Mesenchymal stem cell (in vitro differentiated cells and primary cell): ENCODE measurements around the gene FES.

ENCODE experiments used
- DNase-seq: peaks from one replicate; pipeline ENCODE4 v3.0.0-alpha.2; 2013
- H2AFZ ChIP-seq: one replicate; pipeline ENCODE4 v1.6.1; 2013; ENCODE audit warnings: low read depth, mild to moderate bottlenecking, control low read depth, inconsistent platforms, low read length, moderate library complexity
- H2AK5ac ChIP-seq: 2 replicates; pipeline ENCODE4 v1.6.1; 2013; ENCODE audit warnings: low read length, moderate library complexity, mild to moderate bottlenecking, inconsistent platforms; ENCODE audit not compliant: severe bottlenecking
- H2BK120ac ChIP-seq: one replicate; pipeline ENCODE4 v1.6.1; 2013; ENCODE audit warnings: low read depth, mild to moderate bottlenecking, inconsistent platforms, low read length, moderate library complexity
- H2BK12ac ChIP-seq, 2 experiments: one replicate each; pipeline ENCODE4 v1.6.1; 2013; ENCODE audit warnings: inconsistent platforms in 2 of 2, low read length in 2 of 2, mild to moderate bottlenecking in 2 of 2, moderate library complexity in 2 of 2, control low read depth in 1 of 2
- H2BK15ac ChIP-seq: one replicate; pipeline ENCODE4 v1.6.1; 2013; ENCODE audit warnings: mild to moderate bottlenecking, low read depth, inconsistent platforms; ENCODE audit not compliant: poor library complexity, severe bottlenecking
- H2BK5ac ChIP-seq: 2 replicates; pipeline ENCODE4 v1.6.1; 2013; ENCODE audit warnings: low read depth, mild to moderate bottlenecking, low read length, control low read depth, inconsistent platforms; ENCODE audit not compliant: poor library complexity, severe bottlenecking
- H3K14ac ChIP-seq, 2 experiments: one replicate each; pipeline ENCODE4 v1.6.1; 2013; ENCODE audit warnings: inconsistent platforms in 2 of 2, low read length in 2 of 2, control low read depth in 1 of 2, mild to moderate bottlenecking in 1 of 2, moderate library complexity in 1 of 2
- H3K18ac ChIP-seq, 2 experiments: one replicate each; pipeline ENCODE4 v1.6.1; 2013; ENCODE audit warnings: inconsistent platforms in 2 of 2, low read length in 2 of 2, control low read depth in 1 of 2, low read depth in 1 of 2, mild to moderate bottlenecking in 1 of 2
- H3K23ac ChIP-seq, 2 experiments: one replicate each; pipeline ENCODE4 v1.6.1; 2013; ENCODE audit warnings: inconsistent platforms in 2 of 2, low read length in 2 of 2, mild to moderate bottlenecking in 2 of 2, moderate library complexity in 2 of 2, control low read depth in 1 of 2
- H3K27ac ChIP-seq: 2 replicates; pipeline ENCODE4 v1.5.1; 2013; ENCODE audit warnings: mild to moderate bottlenecking, moderate library complexity, low read length, control low read depth, inconsistent platforms; ENCODE audit not compliant: poor library complexity, severe bottlenecking
- H3K27me3 ChIP-seq, 2 experiments: 2 replicates each; pipeline versions ENCODE4 v1.6.1 to v1.7.0; 2013; ENCODE audit warnings: low read length in 2 of 2, mild to moderate bottlenecking in 2 of 2, moderate library complexity in 2 of 2, control low read depth in 1 of 2, inconsistent platforms in 1 of 2; ENCODE audit not compliant: control insufficient read depth in 1 of 2, insufficient read depth in 1 of 2
- H3K36me3 ChIP-seq, 2 experiments: 2 replicates each; pipeline versions ENCODE4 v1.6.1 to v1.7.0; 2013; ENCODE audit warnings: low read length in 2 of 2, control low read depth in 1 of 2, inconsistent platforms in 1 of 2, low read depth in 1 of 2, mild to moderate bottlenecking in 1 of 2; ENCODE audit not compliant: insufficient read depth in 2 of 2, control insufficient read depth in 1 of 2
- H3K4ac ChIP-seq, 2 experiments: one replicate each; pipeline ENCODE4 v1.6.1; 2013; ENCODE audit warnings: inconsistent platforms in 2 of 2, low read length in 2 of 2, mild to moderate bottlenecking in 2 of 2, moderate library complexity in 2 of 2, control low read depth in 1 of 2, low read depth in 1 of 2
- H3K4me1 ChIP-seq: 2 replicates; pipeline ENCODE4 v1.6.1; 2013; ENCODE audit warnings: low read depth, low read length, control low read depth; ENCODE audit not compliant: control insufficient read depth, insufficient read depth
- H3K4me2 ChIP-seq: 2 replicates; pipeline ENCODE4 v1.6.1; 2013; ENCODE audit warnings: low read length, mild to moderate bottlenecking, inconsistent platforms; ENCODE audit not compliant: poor library complexity, severe bottlenecking
- H3K4me3 ChIP-seq, 2 experiments: 2 replicates each; pipeline versions ENCODE4 v1.5.1 to v1.7.0; 2013; ENCODE audit warnings: low read length in 2 of 2, mild to moderate bottlenecking in 2 of 2, control low read depth in 1 of 2, low read depth in 1 of 2; ENCODE audit not compliant: insufficient read depth in 1 of 2
- H3K79me1 ChIP-seq: replicated peaks from 2 replicates; pipeline ENCODE4 v1.6.1; 2013; ENCODE audit warnings: mild to moderate bottlenecking, control low read depth, low read length, inconsistent platforms; ENCODE audit not compliant: poor library complexity, severe bottlenecking
- H3K9ac ChIP-seq: 2 replicates; pipeline ENCODE4 v1.7.0; 2013; ENCODE audit warnings: mild to moderate bottlenecking, low read length, moderate library complexity
- H3K9me3 ChIP-seq: 2 replicates; pipeline ENCODE4 v1.7.0; 2013; ENCODE audit warnings: mild to moderate bottlenecking, low read length; ENCODE audit not compliant: control insufficient read depth
- H4K8ac ChIP-seq: one replicate; pipeline ENCODE4 v1.6.1; 2013; ENCODE audit warnings: inconsistent platforms, mild to moderate bottlenecking, low read length, moderate library complexity
- H4K91ac ChIP-seq: one replicate; pipeline ENCODE4 v1.6.1; 2013; ENCODE audit warnings: mild to moderate bottlenecking, low read length, inconsistent platforms
- WGBS: methylation state at CpG from one replicate; pipeline ENCODE4 v1.1.7; 2013; ENCODE audit warnings: mixed read lengths; 5-methylcytosine and 5-hydroxymethylcytosine counted together

FES gene

GRCh38 chr15:90929246-90930019 lies 45.1 kb downstream of the FES start:
- no peaks in the 10 kb centered on the region for H3K27me3 ChIP-seq
- no peak overlapping the region for H3K4me2 ChIP-seq
- H2BK5ac ChIP-seq, result no peak overlapping the region
- no peak overlapping the region for H2BK120ac ChIP-seq
- H3K4me1 ChIP-seq, result peaks cover 6% of the 10 kb centered on the region
- no peak overlapping the region for H3K18ac ChIP-seq
- no peak overlapping the region for H3K27ac ChIP-seq
- H2BK12ac ChIP-seq, result no peak overlapping the region
- peak overlapping the region in 1 of 2 experiments; percentile 90 for H3K4me3 ChIP-seq
- no peak overlapping the region for H2AK5ac ChIP-seq
- no peak for DNase-seq
- H3K9ac ChIP-seq, result peak overlapping the region; percentile 93
- no peaks in the 10 kb centered on the region for H3K9me3 ChIP-seq
- no peak overlapping the region for H3K23ac ChIP-seq
- no peak overlapping the region for H2BK15ac ChIP-seq
- no peak overlapping the region for H4K91ac ChIP-seq
- H4K8ac ChIP-seq, result no peak overlapping the region
- no peak overlapping the region for H3K14ac ChIP-seq
- H2AFZ ChIP-seq, result no peak overlapping the region
- 96% methylated on average over 19 of the region's 21 CpGs for WGBS
- H3K4ac ChIP-seq, result no peak overlapping the region
- H3K79me1 ChIP-seq, result peaks cover 5% of the 10 kb centered on the region
- peaks cover 0 to 4% of the 10 kb centered on the region in 2 experiments for H3K36me3 ChIP-seq

DNA sequence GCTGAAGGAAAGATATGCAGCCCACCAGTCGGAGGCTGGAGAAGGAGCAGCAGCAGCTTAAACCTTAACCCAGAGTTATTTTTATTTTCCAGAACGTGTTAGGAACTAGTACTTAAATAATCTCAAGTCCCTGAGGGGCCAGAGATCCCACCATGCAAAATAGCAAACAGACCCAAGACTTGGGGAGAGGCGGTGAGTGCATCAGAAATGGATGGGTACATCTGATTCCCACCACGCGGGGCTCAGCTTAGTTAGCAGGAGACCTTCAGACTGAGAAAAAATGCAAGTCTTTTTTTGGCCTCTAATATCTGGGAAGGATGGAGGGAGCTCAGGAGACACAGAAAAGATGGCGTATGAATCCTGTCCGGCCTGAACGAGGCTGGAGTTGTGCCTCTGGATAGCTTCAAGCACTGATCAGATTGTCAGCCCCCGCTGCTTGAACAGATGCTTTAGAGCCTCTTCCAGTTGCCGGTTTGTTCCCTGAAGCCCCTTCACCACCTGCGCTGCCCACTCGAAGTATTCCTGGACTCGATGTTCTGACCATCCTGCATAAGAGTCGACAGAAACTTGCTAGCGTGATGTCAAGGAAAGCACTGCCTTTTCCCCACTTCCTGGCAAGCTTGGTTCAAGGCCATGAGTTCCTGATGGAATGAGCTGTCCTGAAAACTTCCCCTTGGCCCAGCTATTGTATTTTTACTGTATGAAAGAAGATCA lies 46.7 kb downstream of the FES start:
- H4K91ac ChIP-seq, result no peak overlapping the region
- H3K4me1 ChIP-seq, result peaks cover 15% of the 10 kb centered on the region
- H2BK5ac ChIP-seq, result no peak overlapping the region
- H3K18ac ChIP-seq, result no peak overlapping the region
- no peaks in the 10 kb centered on the region for H3K9me3 ChIP-seq
- no peak overlapping the region for H2AK5ac ChIP-seq
- no peak overlapping the region for H2AFZ ChIP-seq
- H3K27ac ChIP-seq, result no peak overlapping the region
- 90% methylated on average over 15 of the region's 15 CpGs for WGBS
- H3K23ac ChIP-seq, result no peak overlapping the region
- H3K4me2 ChIP-seq, result no peak overlapping the region
- peaks cover 0 to 4% of the 10 kb centered on the region in 2 experiments for H3K36me3 ChIP-seq
- peaks cover 9% of the 10 kb centered on the region for H3K79me1 ChIP-seq
- H3K4ac ChIP-seq, result no peak overlapping the region
- peak overlapping the region in 1 of 2 experiments; percentile 90 for H3K4me3 ChIP-seq
- no peak overlapping the region for H2BK120ac ChIP-seq
- H4K8ac ChIP-seq, result no peak overlapping the region
- peak overlapping the region; percentile 93 for H3K9ac ChIP-seq
- H2BK15ac ChIP-seq, result no peak overlapping the region
- H2BK12ac ChIP-seq, result no peak overlapping the region
- no peak overlapping the region for H3K14ac ChIP-seq
- DNase-seq, result no peak
- no peaks in the 10 kb centered on the region for H3K27me3 ChIP-seq

GRCh38 chr15:90931575-90931827 lies 47.2 kb downstream of the FES start:
- H3K9me3 ChIP-seq, result no peaks in the 10 kb centered on the region

More at GRCh38 chr15:90931575-90931827, 47.2 kb downstream of the FES start:
- H2BK5ac ChIP-seq, result no peak overlapping the region
- H3K4me3 ChIP-seq, result peak overlapping the region; percentile 71 to 90
- DNase-seq, result no peak
- H2BK15ac ChIP-seq, result no peak overlapping the region
- H2AK5ac ChIP-seq, result no peak overlapping the region
- H3K79me1 ChIP-seq, result peaks cover 14% of the 10 kb centered on the region
- no peak overlapping the region for H4K91ac ChIP-seq
- H3K9ac ChIP-seq, result peak overlapping the region; percentile 93
- H3K27ac ChIP-seq, result no peak overlapping the region
- WGBS, result 41% methylated on average over 6 of the region's 6 CpGs
- no peak overlapping the region for H4K8ac ChIP-seq
- H2BK120ac ChIP-seq, result no peak overlapping the region
- no peak overlapping the region for H3K18ac ChIP-seq
- peak overlapping the region; percentile 74 for H3K4me2 ChIP-seq
- no peaks in the 10 kb centered on the region for H3K27me3 ChIP-seq
- no peak overlapping the region for H2BK12ac ChIP-seq
- H3K14ac ChIP-seq, result no peak overlapping the region
- H2AFZ ChIP-seq, result no peak overlapping the region
- H3K4ac ChIP-seq, result no peak overlapping the region
- H3K36me3 ChIP-seq, result peaks cover 4 to 7% of the 10 kb centered on the region in 2 experiments
- peaks cover 20% of the 10 kb centered on the region for H3K4me1 ChIP-seq
- no peak overlapping the region for H3K23ac ChIP-seq
